Neural cell (in vitro differentiated cells): ENCODE results near the gene ELOA. TPM values are rescaled to one million over a fixed set of nuclear protein-coding genes. Genes with fewer than 3 reads are reported as not detected.

Source experiments
- H2AFZ ChIP-seq: fragments of 200-600, 300-800 bp; sonication (generic), shearing (Covaris generic); 2 replicates; pipeline ENCODE4 v1.6.0; 2014; ENCODE audit warnings: low read depth, mild to moderate bottlenecking, antibody characterized with exemption, low read length, moderate library complexity
- H3F3A ChIP-seq: fragments of 200-600 bp; shearing (Covaris generic); 2 replicates; pipeline ENCODE4 v1.6.1; 2016; ENCODE audit warnings: mild to moderate bottlenecking, moderate library complexity, mixed read lengths, antibody characterized with exemption, low read length; ENCODE audit not compliant: insufficient read depth, poor library complexity, severe bottlenecking
- H3K27ac ChIP-seq: fragments of 200-600, 300-800 bp; sonication (generic), shearing (Covaris generic); 2 replicates; pipeline ENCODE4 v1.5.1; 2014; ENCODE audit warnings: mild to moderate bottlenecking, low read length, moderate library complexity
- H3K27me3 ChIP-seq: fragments of 300-800, 200-600 bp; sonication (generic), shearing (Covaris generic); 2 replicates; pipeline ENCODE4 v1.6.0; 2014; ENCODE audit warnings: mild to moderate bottlenecking, low read depth, low read length, moderate library complexity; ENCODE audit not compliant: insufficient read depth
- H3K36me3 ChIP-seq: fragments of 300-800, 200-600 bp; sonication (generic), shearing (Covaris generic); 2 replicates; pipeline ENCODE4 v1.5.1; 2014; ENCODE audit warnings: mild to moderate bottlenecking, antibody characterized with exemption, low read length, moderate library complexity; ENCODE audit not compliant: insufficient read depth
- H3K4me2 ChIP-seq: fragments of 300-800, 200-600 bp; sonication (generic), shearing (Covaris generic); 2 replicates; pipeline ENCODE4 v1.6.0; 2014; ENCODE audit warnings: mild to moderate bottlenecking, low read length
- H3K4me3 ChIP-seq: fragments of 300-800, 200-600 bp; sonication (generic), shearing (Covaris generic); 2 replicates; pipeline ENCODE4 v1.5.1; 2014; ENCODE audit warnings: mild to moderate bottlenecking, low read length, moderate library complexity
- H3K79me2 ChIP-seq: fragments of 200-600 bp; shearing (Covaris generic); replicated peaks from 2 replicates; pipeline ENCODE4 v1.6.0; 2014; ENCODE audit warnings: mild to moderate bottlenecking, low read length, moderate library complexity; ENCODE audit not compliant: insufficient read depth
- H3K9ac ChIP-seq: fragments of 300-800, 200-600 bp; sonication (generic), shearing (Covaris generic); 2 replicates; pipeline ENCODE4 v1.6.1; 2016; ENCODE audit warnings: mild to moderate bottlenecking, low read length, mixed read lengths
- H3K9me2 ChIP-seq: fragments of 200-600 bp; shearing (Covaris generic); 2 replicates; pipeline ENCODE4 v1.6.1; 2016; ENCODE audit warnings: mild to moderate bottlenecking, low read length, mixed read lengths; ENCODE audit not compliant: insufficient read depth
- H3K9me3 ChIP-seq: fragments of 200-600, 300-800 bp; sonication (generic), shearing (Covaris generic); 2 replicates; pipeline ENCODE4 v1.6.1; 2016; ENCODE audit warnings: mild to moderate bottlenecking, mixed run types, low read length, moderate library complexity, mixed read lengths
- H4K20me1 ChIP-seq: fragments of 200-600 bp; shearing (Covaris generic); 2 replicates; pipeline ENCODE4 v1.6.1; 2016; ENCODE audit warnings: mild to moderate bottlenecking, mixed run types; ENCODE audit not compliant: insufficient read depth
- EP300 ChIP-seq: fragments of 450-650 bp; conservative IDR thresholded peaks from 2 replicates; pipeline ENCODE4 v1.6.1; 2014; ENCODE audit warnings: antibody characterized with exemption, mild to moderate bottlenecking, moderate library complexity; ENCODE audit not compliant: poor library complexity, severe bottlenecking
- EZH2 ChIP-seq: fragments of 200-600, 300-800 bp; shearing (Covaris generic), sonication (generic); IDR thresholded peaks from 2 replicates; pipeline ENCODE4 v1.6.1; 2014; ENCODE audit warnings: antibody characterized with exemption, low read length, borderline replicate concordance, mild to moderate bottlenecking; ENCODE audit not compliant: insufficient read depth, poor library complexity, severe bottlenecking
- MXI1 ChIP-seq: fragments of 450-650 bp; conservative IDR thresholded peaks from 2 replicates; pipeline ENCODE4 v1.6.1; 2014; ENCODE audit warnings: antibody characterized with exemption, mild to moderate bottlenecking; ENCODE audit not compliant: poor library complexity, severe bottlenecking
- POLR2AphosphoS5 ChIP-seq: IDR thresholded peaks from 2 replicates; pipeline ENCODE4 v1.6.1; 2012
- RAD21 ChIP-seq: fragments of 450-650 bp; conservative IDR thresholded peaks from 2 replicates; pipeline ENCODE4 v1.6.1; 2014; ENCODE audit warnings: antibody characterized with exemption, mild to moderate bottlenecking, moderate library complexity
- SMC3 ChIP-seq: fragments of 450-650 bp; conservative IDR thresholded peaks from 2 replicates; pipeline ENCODE4 v1.6.1; 2014; ENCODE audit warnings: antibody characterized with exemption, mild to moderate bottlenecking, moderate library complexity; ENCODE audit not compliant: poor library complexity
- TAF1 ChIP-seq: IDR thresholded peaks from 2 replicates; pipeline ENCODE4 v1.6.1; 2012; ENCODE audit warnings: low read depth
- polyA plus RNA-seq: library from polyadenylated mRNA; depleted of rRNA; stranded (reverse); fragments of >200 nt; gene quantifications from 2 replicates; pipeline ENCODE4 v1.2.3, GENCODE V29; 2014
- TF ChIP-seq, protein P1 (sequence below): IDR thresholded peaks from 2 replicates; pipeline ENCODE4 v1.6.1; 2012; ENCODE audit warnings: borderline replicate concordance
- TF ChIP-seq, protein P2 (sequence below): fragments of 450-650 bp; IDR thresholded peaks from 2 replicates; pipeline ENCODE4 v1.5.1; 2014; ENCODE audit warnings: antibody characterized with exemption, mild to moderate bottlenecking, moderate library complexity; ENCODE audit not compliant: poor library complexity, severe bottlenecking

ELOA gene
- polyA plus RNA-seq, 1 donor from 2014 or later: 20.0 TPM

DNA sequence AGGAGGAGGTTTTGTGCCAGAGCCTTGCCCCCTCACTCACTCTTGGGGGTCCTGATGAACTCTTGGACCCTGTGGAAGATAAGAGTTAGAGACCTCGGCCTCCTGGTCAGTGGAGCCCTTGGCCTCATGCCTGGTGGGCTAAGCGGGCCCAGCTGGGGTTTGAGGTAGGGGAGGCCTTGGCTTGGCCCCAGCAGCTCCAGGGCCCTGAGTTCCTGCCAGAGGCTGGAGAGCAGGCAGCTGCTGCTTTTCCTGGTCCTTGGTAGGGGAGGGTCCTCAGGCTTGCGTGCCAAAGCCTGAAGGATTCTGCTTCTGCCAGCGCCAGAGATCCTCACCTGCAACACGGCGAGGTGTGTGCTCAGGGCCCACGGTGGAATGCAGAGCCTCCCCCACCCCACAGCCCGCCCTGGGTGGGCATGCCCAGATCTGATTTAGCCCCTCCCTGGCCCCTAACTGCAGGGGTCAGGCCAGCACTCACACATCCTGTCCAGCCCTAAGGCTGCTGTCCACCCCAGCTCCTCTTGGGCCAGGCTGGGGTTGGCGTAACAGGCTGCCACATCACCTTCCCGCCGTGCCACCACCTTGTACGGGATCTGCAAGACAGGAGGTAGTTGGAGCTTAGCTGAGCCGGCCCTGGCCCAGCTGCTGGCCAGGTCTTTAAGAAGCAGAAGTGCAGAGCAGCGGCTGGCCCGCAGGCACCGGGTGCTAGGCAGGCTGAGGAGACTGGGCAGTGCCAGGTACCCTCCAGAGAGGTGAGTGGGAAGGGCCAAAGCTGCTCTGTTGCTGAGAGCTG, 52.6 kb downstream of the ELOA start:
- H4K20me1 ChIP-seq: no peaks in the 10 kb centered on the region
- H3K4me2 ChIP-seq: no peak overlapping the region
- no peaks in the 10 kb centered on the region for H3K27me3 ChIP-seq
- no peak for TF ChIP-seq POLR2AphosphoS5
- TF ChIP-seq SMC3: no peak
- no peak for TF ChIP-seq TAF1
- TF ChIP-seq EP300: no peak
- TF ChIP-seq MXI1: no peak
- TF ChIP-seq RAD21: no peak
- TF ChIP-seq, protein P1, sequence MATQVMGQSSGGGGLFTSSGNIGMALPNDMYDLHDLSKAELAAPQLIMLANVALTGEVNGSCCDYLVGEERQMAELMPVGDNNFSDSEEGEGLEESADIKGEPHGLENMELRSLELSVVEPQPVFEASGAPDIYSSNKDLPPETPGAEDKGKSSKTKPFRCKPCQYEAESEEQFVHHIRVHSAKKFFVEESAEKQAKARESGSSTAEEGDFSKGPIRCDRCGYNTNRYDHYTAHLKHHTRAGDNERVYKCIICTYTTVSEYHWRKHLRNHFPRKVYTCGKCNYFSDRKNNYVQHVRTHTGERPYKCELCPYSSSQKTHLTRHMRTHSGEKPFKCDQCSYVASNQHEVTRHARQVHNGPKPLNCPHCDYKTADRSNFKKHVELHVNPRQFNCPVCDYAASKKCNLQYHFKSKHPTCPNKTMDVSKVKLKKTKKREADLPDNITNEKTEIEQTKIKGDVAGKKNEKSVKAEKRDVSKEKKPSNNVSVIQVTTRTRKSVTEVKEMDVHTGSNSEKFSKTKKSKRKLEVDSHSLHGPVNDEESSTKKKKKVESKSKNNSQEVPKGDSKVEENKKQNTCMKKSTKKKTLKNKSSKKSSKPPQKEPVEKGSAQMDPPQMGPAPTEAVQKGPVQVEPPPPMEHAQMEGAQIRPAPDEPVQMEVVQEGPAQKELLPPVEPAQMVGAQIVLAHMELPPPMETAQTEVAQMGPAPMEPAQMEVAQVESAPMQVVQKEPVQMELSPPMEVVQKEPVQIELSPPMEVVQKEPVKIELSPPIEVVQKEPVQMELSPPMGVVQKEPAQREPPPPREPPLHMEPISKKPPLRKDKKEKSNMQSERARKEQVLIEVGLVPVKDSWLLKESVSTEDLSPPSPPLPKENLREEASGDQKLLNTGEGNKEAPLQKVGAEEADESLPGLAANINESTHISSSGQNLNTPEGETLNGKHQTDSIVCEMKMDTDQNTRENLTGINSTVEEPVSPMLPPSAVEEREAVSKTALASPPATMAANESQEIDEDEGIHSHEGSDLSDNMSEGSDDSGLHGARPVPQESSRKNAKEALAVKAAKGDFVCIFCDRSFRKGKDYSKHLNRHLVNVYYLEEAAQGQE: no peak
- TF ChIP-seq, protein P2, sequence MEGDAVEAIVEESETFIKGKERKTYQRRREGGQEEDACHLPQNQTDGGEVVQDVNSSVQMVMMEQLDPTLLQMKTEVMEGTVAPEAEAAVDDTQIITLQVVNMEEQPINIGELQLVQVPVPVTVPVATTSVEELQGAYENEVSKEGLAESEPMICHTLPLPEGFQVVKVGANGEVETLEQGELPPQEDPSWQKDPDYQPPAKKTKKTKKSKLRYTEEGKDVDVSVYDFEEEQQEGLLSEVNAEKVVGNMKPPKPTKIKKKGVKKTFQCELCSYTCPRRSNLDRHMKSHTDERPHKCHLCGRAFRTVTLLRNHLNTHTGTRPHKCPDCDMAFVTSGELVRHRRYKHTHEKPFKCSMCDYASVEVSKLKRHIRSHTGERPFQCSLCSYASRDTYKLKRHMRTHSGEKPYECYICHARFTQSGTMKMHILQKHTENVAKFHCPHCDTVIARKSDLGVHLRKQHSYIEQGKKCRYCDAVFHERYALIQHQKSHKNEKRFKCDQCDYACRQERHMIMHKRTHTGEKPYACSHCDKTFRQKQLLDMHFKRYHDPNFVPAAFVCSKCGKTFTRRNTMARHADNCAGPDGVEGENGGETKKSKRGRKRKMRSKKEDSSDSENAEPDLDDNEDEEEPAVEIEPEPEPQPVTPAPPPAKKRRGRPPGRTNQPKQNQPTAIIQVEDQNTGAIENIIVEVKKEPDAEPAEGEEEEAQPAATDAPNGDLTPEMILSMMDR: no peak
- TF ChIP-seq EZH2: no peak
- H3K9me3 ChIP-seq: no peaks in the 10 kb centered on the region
- no peak overlapping the region for H2AFZ ChIP-seq
- peaks cover 4% of the 10 kb centered on the region for H3K36me3 ChIP-seq
- H3F3A ChIP-seq: no peaks in the 10 kb centered on the region
- H3K4me3 ChIP-seq: no peak overlapping the region
- no peaks in the 10 kb centered on the region for H3K9me2 ChIP-seq
- no peak overlapping the region for H3K9ac ChIP-seq
- H3K79me2 ChIP-seq: peaks cover 18% of the 10 kb centered on the region
- H3K27ac ChIP-seq: no peak overlapping the region

DNA sequence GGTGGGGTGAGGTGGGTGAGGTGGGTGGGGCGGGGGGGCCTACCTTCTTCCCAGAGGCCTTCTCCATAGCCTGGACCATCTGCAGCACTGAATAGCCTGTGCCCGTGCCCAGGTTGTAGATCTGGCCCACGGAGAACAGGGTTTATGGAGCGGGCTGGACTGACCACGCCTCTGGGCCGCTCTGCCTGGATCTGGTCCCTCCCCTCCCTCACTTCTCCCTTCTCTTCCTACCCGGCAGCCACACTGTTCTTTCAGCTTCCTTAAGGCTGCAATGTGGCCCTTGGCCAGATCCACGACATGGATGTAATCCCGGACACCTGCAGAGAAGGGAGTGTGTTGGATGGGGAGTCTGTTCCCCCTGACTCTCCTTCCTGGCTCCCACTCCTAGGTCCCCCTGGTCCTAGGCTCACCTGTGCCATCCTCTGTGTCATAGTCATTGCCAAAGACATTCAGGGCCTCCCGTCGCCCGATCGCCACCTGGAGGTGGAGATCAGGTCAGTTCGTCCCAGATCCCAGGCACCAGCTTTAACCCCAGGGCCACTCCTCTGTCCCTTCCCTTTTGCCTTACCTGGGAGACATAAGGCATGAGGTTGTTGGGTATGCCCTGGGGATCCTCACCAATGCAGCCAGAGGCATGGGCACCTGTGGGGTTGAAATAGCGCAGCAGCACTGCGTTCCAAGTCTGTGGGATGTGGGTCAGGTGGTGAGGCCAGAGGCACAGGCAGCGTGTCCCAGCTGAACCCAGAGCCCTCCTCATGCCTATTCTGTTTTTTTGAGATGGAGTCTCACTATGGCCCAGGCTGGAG, 53.4 kb downstream of the ELOA start:
- Histone ChIP-seq H3K4me2 (no peak overlapping the region), H3K9me2 (no peaks in the 10 kb centered on the region), H2AFZ (no peak overlapping the region), H3F3A (no peaks in the 10 kb centered on the region), H3K36me3 (peaks cover 4% of the 10 kb centered on the region), H3K9me3 (no peaks in the 10 kb centered on the region), H3K27ac (no peak overlapping the region), H3K9ac (no peak overlapping the region), H3K79me2 (peaks cover 13% of the 10 kb centered on the region), H3K27me3 (no peaks in the 10 kb centered on the region), H4K20me1 (no peaks in the 10 kb centered on the region), H3K4me3 (no peak overlapping the region)
- TF ChIP-seq SMC3: no peak
- TF ChIP-seq RAD21: no peak
- no peak for TF ChIP-seq TAF1
- TF ChIP-seq, protein P2: no peak
- TF ChIP-seq, protein P1: no peak
- TF ChIP-seq EZH2: no peak
- TF ChIP-seq EP300: no peak
- TF ChIP-seq MXI1: no peak
- no peak for TF ChIP-seq POLR2AphosphoS5
